Transverse colon (tissue), 3 donors: ENCODE measurements around the gene FTSJ3.

ENCODE experiments used
- POLR2A ChIP-seq: fragments of 450-650 bp; IDR thresholded peaks from one replicate; pipeline ENCODE4 v1.6.1; 2016; ENCODE audit warnings: antibody characterized with exemption, mild to moderate bottlenecking, moderate library complexity
- TF ChIP-seq, protein P1 (sequence below), 5 experiments: fragments of 200-600 bp in 3 of 5; fragments of 450-650 bp in 2 of 5; sonication (generic) in 3 of 5; IDR thresholded peaks; 1 replicate in 2 of 5; 2 replicates in 3 of 5; pipeline ENCODE4 v1.5.1; 2016 to 2017; ENCODE audit warnings: antibody characterized with exemption in 5 of 5, inconsistent platforms in 3 of 5, mild to moderate bottlenecking in 2 of 5, moderate library complexity in 1 of 5

DNA sequence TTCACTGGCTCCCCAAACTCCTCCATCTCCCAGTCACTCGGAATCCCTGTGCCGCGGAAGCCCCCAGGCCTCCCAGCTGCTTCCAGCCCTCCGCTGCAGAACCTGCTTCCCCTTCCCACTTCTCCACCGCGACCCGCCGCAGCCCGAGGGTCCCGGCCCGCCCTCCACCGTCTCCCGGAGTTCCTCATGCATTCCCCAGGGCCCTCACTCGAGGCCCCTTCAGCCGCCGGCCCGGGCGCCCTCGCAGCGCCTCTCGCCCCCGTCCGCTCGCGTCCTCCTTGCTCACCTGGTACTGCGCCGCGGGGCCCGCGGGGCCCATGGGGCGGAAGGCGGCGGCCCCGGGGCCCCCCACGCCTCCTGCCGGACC is 14.7 kb upstream of the FTSJ3 start:
- TF ChIP-seq, protein P1, sequence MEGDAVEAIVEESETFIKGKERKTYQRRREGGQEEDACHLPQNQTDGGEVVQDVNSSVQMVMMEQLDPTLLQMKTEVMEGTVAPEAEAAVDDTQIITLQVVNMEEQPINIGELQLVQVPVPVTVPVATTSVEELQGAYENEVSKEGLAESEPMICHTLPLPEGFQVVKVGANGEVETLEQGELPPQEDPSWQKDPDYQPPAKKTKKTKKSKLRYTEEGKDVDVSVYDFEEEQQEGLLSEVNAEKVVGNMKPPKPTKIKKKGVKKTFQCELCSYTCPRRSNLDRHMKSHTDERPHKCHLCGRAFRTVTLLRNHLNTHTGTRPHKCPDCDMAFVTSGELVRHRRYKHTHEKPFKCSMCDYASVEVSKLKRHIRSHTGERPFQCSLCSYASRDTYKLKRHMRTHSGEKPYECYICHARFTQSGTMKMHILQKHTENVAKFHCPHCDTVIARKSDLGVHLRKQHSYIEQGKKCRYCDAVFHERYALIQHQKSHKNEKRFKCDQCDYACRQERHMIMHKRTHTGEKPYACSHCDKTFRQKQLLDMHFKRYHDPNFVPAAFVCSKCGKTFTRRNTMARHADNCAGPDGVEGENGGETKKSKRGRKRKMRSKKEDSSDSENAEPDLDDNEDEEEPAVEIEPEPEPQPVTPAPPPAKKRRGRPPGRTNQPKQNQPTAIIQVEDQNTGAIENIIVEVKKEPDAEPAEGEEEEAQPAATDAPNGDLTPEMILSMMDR (IDR thresholded peaks at IDR 0.05) = no peak
- TF ChIP-seq POLR2A = no peak
